OCI-M1 (cell line): ENCODE results near the gene DTYMK.

Source experiments
- DNase-seq: peaks from one replicate; lab custom pipeline; 2025; lab: John Stamatoyannopoulos, UW

DTYMK gene

DNA sequence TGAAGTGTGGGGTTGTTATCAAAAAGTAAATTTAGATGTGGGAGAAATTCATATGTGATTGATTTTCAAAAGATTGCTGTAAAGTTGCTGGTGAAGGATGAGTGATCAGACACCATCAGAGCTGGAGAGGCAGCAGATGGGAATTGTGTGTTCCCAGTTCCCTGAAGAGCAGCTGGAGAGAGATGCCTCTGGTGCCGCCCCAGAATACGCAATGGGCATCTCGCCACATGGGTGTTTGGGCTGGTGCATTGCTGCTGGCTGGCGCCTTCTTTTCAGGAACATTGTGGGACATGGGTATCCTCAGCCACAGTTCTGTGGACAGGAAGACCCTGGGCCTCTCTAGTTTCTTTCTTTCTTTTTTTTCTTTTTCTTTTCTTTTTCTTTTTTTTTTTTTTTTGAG, 37.2 kb downstream of the DTYMK start:
- DNase-seq: no peak

DNA sequence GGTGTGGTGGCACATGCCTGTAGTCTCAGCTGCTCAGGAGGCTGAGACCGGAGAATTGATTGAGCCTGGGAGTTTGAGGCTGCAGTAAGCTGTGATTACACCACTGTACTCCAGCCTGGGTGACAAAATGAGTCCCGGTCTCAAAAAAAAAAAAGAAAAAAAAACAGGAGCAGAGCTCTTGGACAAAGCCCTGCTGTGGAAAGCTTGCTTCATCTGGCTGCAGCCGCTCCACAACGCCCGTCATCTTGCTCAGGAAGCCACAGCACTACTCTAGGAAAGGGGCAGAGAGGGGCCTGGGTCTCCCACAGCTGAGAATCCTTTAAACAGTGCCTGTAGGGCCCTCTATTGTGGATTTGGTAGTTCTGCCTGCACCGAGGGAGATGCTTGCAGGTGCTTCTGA, 38.2 kb downstream of the DTYMK start:
- no peak for DNase-seq

DNA sequence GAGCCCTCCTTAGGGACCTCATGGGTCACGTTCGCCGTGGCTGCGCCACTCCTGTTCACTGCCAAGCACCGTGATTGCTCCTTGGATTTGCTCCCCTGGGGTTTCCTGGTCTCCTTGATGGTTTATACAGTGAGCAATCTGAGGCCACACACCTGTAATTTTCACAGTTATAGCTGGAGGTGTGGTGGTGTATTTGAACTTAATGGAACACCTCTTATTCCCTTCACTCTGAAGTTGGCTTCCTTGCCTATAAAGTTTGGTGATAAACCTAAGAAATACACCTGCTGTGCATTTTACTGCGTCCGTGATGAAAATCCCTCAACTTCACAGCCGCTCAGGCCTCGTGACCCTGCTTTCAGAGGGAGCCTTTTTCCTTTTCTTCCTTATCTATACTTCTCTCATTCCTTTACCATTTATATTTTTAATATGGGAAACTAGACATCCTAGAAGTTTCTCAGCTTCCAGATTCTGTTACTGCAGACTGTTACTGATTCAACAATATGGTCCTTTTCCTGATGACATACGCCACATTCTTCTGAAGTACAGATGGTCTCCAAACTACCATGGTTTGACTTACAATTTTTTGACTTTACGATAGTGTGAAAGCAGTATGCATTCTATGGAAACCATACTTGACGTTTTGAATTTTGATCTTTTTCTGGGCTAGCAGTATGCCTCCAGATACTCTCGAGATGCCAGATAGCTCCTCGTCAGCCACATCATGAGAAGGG, 40.5 kb downstream of the DTYMK start:
- DNase-seq: no peak

DNA sequence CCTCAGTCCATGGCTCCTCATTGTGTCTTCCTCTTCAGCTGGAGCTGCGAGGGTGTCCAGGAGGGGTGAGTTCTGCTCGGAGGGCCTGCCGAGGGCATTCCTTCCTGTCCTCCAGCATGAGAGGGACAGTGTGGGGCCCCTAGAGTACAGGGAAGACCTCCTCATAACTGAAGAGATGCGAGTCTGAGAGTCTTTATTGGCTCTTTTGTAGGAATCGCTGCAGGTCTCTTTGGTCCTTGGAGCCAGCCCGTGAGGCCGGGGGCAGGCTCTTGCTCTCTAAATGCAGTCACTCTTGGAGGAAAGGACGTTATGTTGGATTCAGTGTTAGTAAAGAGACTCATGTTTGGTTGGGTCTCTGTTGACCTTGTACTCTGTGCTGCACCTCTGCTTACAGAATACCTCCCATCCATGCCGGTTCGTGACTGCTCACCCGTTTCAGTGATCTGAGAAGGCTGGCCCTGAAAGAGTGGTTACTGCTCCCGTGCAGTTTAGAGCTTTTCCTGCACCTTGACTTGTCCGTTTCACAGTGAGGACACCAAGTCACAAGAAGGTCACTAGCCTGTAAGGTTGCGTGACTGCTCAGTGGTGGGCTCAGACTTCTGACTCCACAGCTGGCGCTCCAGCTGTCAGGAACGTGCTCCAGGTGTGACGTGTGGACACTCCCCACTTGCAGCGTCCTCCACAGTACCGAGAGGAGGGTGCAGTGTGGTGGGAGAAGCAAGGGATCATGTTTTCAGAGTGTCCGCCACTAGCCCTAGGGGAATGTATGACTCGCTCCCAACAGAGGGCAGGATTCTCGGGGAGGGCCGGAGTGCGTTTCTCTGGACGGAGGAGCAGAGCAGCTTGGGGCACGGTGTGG, 41.3 kb downstream of the DTYMK start:
- no peak for DNase-seq

DNA sequence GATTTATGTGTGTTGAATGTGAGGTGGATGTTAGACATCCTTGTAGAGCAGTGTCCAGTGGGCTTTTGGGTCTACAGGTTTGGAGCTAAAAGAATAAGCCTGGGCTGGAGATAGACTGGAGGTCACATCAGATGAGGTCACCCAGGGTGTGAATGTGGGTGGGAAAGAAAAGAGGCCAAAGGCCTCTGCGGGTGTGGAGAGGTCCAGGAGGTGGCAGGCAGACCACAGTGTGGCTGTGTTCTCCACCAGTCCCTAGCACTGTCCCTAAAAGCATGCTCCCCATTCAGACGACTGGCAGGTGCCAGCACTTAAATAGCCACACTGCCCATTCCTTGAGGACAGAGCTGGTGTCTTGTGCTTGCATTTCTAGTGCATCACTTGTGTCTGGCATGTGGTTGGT, 45.0 kb downstream of the DTYMK start:
- peak; percentile 7 for DNase-seq

DNA sequence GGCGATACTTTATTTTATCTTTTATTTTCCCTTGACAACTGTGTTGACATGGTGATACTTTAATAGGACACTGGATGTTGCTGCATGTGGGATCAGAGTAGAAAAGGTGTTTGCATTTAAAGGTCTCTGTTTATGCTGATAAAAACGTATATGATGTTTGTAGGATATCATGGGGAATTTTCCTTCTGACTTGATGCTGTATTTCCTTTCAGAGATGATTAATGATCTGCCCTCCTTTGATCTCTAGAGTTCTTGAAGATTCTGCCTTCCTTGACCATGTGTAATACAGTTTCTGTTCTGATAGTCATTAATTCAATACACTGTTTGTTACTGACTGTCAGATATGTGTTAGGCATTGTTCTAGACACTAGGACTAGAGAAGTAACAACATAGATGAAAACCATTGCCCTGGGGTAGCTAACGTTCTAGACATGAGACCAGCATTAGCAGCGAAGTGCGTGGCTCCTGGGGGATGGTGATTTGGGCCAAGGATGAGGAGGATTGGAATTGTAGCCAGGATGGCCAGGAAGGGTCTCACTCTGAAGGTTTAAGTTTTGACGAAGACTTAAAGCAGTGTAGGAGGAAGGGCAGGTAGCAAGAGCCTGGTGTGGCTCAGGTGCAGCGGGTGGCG, 46.3 kb downstream of the DTYMK start:
- no peak for DNase-seq

DNA sequence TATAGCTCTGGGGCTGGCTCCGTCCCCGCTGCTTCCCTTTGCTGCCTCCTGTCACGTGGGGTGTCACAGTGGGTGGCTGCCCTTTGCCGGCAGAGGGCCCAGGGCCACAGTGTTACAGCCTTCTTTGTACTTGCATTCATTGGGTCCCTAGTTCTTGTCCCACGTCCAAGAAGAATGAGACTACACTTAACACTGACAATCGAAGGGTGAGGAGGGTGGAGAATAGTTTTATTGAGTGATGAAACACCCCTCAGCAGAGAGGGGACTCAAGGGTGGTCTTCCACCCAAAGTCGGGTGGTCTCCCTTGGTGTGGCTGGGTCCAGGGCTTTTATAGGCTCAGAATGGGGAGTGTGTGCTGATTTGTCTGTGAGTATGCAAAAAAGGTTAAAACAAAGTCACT, 47.2 kb downstream of the DTYMK start:
- DNase-seq: peak; percentile 1

DNA sequence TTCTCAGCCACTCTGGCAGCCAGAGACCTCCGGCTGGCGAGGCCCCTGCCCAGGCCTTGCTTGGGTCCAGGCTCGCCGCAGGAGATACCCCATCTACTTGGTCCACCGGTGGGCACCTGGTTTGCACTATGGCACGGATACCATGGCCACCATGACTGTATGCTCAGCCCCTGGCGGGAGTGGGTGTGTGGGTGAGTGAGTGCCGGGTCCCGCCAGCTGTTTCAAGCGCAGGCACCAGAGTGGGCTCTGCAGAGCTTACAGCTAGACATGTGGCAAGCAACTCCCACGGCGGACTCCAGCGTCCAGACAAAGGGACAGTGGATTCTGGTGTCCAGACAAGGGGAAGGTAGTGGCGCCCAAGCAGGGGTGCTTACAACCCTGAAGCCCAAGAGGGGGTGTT, 47.7 kb downstream of the DTYMK start:
- DNase-seq: no peak

DNA sequence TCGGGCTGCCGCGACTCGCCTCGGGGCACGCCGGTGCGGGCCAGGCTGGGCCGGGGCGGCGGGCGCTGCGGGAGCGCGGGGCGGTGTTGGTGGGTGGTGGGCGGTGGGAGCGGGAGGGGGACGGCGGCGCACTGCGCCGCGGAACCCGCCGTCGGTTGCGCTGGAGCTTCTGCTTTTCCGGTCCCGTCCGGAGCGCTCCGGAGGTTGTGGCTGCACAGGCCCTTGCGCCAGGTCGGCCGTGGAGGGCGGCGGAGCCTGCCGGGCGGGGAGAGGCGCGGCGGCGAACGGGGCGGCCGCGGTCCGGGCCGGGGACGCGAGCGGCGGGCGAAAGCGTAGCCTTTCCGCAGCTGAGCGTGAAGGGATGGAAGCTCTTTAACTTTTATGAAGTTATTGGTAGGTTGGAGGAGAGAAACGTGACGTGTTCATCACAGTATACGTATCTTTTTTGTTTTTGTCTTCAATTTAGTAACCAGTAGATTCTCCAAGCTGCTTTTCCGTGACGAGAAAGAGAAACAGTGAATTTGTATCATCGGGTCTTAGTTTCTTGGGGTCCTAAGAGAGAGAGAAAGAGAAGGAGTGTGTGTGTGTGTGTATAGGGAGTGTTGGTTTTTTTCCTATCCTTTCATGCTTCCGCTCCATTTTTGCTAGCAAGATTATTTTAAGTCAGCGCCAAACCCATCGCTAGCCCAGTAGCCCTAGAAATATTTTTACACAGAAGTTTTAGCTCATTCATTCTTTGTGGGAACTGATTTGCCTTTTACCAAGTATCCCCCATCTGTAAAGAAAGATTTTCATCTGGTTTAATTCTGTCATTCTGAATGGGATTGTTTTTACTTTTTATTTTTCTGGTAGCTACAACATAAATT, 48.6 kb downstream of the DTYMK start:
- DNase-seq: peak; percentile 53

DNA sequence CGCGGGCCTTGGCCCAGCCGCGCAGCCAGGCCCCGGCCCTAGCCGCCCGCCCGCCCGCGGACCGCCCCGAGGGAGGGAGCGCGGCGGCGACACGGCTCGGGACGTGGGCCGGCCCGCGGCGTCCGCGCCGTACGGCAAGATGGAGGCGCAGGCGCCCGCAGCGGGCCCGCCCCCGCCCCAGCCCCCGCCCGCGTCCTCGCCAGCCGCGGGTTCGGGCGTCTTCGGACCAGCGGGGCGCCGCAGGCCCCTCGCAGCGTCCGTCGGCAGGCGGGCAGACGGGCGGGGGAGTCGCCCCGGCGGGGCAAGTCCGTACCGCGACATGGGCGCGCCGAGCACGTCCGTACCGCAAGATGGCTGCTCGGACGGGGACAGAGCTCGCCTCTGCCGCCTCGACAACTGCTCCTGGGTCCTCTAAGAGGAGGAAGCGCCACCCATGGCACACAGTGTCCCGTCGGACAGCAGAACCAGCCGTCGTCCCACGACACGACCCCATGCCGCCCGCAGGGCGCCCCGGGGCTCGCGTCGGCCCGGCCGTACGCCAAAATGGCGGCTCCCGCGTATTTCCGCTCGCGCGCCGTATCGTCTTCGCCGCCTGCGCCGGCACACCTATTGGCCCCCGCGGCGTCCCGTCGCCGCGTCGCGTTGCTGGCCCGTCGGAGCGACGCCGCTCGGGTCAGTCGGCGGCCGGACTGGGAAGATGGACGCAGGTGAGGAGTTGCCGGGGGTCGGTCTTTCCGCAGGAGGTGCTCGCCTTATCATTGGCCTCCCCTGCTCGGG, 49.4 kb downstream of the DTYMK start, which contains the start of the genes ATG4B and THAP4:
ATG4B (plus strand) TSS at position 676 of the 777 bp plus-strand sequence; CDS start at position 698, 22 bp downstream.
THAP4 (minus strand) TSS at position 141 of the 777 bp plus-strand sequence. CDS start 141 bp downstream, outside the sequence.
- DNase-seq: peak; percentile 93

DNA sequence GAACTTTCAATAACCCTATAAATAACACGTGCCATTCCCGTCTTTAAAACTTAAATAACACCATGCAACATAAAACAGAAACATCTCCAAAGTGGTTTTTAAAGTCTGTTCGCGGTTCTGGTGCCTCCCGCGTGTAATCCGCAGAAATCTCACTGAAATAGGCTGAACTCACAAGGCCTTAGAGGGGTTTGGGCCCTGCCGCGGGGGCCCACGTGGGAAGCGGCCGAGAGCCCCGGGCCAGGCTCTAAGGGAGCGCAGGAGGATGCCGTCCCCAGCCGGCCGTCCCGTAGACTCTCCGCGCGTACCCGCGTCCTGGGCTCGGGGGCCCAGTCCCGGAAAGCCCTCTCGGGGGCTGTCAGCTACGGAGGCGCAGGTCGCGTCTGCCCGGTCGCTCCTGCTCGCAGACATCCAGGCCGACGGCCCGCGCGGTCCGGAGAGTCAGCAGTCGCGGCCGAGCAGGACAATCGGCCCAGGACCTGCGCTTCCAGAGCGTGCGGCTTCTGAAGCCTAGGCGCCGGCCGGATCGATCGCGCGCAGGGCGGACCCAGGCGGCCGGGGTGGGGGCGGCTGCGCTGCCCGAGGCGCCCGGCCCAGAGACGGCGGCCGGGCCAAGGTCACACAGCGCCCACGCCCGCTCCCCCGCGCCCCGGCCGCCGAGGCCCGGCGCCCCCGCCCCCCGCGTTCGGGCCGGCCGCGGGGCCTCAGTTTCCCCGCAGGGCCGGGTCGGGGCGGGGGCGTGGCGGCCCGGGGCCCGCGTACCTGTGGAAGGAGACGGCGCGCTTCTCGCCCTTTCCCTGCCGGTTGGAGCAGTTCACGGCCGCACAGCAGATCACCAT, 50.2 kb downstream of the DTYMK start:
- DNase-seq: peak; percentile 67

DNA sequence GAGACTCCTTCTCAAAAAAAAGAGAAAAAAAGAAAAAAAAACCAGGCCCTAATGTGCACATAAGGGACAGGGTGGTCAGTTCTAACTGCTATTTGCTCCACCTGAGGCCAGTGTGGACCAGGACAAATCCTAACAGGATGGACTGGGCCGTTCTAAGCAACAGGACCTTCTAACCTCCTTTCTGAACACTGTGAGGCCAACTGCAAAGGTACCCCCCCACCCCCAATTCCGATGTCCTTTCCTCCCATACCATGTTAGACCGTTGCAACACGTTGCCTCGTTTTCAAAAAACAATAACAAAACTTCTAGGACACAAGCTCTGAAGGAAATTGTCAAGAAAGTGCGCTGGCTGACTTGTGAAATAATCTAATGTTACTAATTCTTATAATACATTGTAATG, 50.9 kb downstream of the DTYMK start:
- DNase-seq: peak; percentile 59

DNA sequence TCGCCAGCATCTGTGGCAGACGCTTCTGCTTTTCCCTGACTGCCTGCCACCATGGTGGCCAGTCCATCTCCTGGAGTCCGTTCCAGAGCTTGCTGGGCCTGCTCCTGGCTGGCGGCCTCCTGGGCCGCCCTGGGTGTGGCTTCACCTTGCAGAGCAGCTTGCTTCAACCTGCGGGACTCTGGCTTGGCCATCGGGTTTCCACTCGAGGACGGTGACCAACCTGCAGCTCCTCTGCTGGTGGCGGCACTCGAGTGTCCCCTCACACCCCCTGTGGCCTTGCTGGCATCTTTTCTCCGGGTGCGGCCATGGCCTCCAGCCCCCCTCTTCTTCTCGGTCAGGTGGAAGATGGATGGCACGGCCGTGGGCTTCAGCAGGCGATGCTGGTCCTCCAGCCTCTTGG, 53.1 kb downstream of the DTYMK start:
- DNase-seq: no peak

DNA sequence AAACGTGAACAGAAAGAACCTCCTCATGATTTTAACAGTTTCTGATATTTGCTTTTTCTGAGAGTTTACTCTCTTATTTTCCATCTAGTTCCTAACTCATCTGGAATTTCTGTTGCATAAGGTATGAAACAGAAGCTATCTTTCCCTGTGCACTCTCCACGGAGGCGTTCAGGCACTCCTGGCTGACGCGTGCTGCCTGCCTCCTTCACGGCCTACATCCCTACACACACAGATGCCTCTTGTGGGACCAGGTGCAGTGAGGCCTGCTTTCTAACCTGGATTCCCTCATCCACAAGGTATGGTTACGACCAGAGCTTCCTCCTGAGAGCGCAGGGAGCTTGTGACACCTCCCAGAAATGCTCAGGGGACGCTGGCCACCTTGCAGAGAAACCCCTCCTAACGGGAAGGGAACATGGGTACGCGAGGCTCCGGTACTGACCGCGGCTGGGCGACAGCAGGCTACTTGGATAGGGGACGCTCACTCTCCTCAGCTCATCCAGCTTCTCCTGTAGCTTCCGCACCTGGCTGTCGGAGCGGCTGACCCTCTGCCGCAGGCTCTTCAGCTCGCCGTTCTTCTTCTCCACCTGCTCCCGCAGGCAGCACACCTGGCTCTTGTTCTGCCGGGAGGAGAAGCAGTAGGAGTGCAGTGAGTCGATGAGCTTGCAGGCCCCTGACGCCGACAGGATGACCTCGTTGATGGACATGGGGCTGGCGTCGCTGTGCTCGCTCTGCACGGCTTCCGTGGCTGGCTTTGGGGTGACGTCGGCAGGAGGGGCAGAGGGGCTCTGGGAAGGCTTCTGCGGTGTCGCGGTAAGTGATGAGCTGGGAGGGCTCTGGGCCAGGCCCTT, 53.9 kb downstream of the DTYMK start:
- no peak for DNase-seq

DNA sequence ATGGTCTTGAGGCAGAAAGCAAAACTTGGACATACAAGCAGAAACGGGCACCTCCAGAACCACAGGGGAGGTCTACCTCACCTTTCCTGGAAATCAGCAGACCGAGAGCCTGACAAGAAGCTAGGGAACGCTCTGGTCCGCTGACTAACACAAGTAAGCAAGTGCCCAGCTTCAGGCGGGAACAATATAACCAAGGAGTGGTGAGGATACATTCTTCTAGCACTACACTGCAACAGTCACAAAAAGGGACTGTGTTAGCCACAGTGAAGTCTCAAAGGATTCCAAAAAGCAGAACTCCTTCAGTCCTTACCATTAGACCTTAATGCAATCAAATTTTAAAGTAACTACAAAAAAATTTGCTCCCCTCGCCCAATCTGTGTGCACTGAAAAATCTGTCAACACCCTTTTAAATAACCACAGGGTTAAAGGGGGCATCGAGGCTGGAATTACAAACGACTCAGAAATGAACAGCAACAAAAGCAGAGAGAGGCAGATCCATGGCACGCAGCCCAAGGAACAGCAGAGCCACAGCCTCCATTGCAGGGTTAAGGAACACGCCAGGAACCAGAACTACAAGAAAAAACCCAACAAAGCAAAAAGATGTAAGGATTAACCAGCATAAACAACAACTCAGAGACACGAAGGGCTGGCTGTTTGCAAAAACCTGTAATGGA, 56.7 kb downstream of the DTYMK start:
- no peak for DNase-seq

DNA sequence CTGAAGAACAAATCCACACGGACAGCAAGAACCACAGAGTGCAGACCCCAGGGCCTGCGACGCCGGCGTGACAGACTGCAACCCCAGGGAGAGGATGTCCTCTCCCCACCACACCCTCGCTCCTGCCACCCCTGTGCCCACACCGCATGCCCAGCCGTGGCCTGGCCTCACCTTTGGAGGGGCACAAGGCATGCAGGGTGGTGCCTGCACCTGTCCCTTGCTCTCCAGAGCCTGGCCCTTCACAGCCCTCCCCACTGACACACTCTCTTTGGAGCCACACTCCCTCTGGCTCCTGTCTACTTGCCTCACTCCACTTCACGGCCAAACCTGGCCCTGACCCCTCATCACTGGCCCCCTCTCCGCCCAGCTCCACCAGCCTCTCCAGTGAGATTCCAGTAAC, 58.9 kb downstream of the DTYMK start:
- no peak for DNase-seq
